ENCODE results near the gene CSMD2.

Gene CSMD2

DNA sequence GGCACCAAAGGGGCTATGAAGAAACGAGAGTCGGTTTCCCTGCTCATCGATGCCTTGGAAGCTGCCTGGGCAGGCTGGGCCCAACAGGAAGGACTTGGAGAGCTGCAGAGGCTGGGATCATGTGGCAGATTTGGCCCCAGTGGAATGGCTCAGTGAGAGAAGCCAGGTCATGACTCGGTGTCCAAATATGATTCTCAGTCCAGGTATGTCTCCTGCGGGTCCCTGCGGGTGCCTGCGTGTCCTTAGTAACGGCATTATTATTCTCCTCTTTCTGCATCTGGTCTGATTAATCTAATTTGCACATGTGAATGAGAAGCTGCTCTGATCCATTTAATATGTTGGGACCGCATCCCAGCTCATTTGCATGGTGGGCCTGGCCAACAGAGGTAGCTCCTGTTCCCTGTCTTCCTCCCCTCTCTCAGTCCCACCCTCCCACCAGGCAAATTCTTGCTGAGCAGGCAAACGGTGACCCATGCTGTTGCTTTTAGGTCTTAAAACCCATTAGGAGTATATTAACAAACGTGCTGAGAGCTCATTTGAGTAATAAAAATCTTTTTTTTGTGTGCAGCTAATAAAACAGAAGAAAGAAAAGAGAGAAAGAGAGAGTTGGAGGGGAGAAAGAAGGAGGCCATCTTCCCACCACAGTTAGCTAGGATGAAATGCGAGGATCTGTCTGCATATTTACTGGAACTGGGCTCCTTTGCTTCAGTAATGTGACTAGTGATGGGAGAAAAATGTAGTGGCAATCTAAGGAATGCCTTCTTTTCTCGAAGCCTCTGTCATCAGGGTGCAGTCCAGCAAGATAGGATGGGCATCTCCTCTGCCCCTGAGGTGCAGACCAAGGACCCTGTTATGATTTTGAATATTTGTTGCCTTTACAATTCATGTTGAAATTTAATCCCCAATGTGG lies 167.6 kb downstream of the CSMD2 start:
- Histone ChIP-seq H3K9me3 (no peaks in the 10 kb centered on the region), H3K36me3 (no peaks in the 10 kb centered on the region), H3K4me3 (ENCODE audit: low read depth in 1 of 2, low read length in 1 of 2) (no peak overlapping the region), H3K27ac (no peak overlapping the region), H3K4me1 (ENCODE audit: control insufficient read depth in 1 of 2, insufficient read depth in 1 of 2, low read depth in 1 of 2, low read length in 1 of 2) (no peaks in the 10 kb centered on the region), H3K27me3 (no peaks in the 10 kb centered on the region)
- TF ChIP-seq, protein P1, sequence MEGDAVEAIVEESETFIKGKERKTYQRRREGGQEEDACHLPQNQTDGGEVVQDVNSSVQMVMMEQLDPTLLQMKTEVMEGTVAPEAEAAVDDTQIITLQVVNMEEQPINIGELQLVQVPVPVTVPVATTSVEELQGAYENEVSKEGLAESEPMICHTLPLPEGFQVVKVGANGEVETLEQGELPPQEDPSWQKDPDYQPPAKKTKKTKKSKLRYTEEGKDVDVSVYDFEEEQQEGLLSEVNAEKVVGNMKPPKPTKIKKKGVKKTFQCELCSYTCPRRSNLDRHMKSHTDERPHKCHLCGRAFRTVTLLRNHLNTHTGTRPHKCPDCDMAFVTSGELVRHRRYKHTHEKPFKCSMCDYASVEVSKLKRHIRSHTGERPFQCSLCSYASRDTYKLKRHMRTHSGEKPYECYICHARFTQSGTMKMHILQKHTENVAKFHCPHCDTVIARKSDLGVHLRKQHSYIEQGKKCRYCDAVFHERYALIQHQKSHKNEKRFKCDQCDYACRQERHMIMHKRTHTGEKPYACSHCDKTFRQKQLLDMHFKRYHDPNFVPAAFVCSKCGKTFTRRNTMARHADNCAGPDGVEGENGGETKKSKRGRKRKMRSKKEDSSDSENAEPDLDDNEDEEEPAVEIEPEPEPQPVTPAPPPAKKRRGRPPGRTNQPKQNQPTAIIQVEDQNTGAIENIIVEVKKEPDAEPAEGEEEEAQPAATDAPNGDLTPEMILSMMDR (IDR thresholded peaks at IDR 0.05): no peak

DNA sequence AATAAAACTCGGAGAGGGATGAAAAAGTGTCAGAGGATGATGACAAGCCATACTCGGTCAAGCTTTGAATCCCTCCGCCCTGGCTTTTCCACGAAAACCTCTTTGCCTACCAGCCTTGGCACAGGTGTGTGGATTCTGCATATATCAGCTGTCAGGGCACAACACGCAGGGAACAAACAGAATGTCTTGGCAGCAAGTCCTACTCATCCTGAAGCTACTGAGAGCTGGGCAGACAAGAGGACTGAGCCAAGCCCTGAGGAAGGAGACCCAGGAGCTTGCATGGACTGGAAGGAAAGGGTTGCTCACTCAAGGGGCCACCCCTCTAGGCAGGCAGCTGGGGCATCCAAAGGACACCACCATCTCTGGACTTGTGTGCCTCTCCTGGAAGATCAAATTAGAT lies 168.7 kb downstream of the CSMD2 start:
- TF ChIP-seq, protein P1 (IDR thresholded peaks at IDR 0.05): no peak
- Histone ChIP-seq H3K4me1 (ENCODE audit: control insufficient read depth in 1 of 2, insufficient read depth in 1 of 2, low read depth in 1 of 2, low read length in 1 of 2) (no peaks in the 10 kb centered on the region), H3K36me3 (no peaks in the 10 kb centered on the region), H3K4me3 (ENCODE audit: low read depth in 1 of 2, low read length in 1 of 2) (no peak overlapping the region), H3K27me3 (no peaks in the 10 kb centered on the region), H3K9me3 (no peaks in the 10 kb centered on the region), H3K27ac (no peak overlapping the region)

DNA sequence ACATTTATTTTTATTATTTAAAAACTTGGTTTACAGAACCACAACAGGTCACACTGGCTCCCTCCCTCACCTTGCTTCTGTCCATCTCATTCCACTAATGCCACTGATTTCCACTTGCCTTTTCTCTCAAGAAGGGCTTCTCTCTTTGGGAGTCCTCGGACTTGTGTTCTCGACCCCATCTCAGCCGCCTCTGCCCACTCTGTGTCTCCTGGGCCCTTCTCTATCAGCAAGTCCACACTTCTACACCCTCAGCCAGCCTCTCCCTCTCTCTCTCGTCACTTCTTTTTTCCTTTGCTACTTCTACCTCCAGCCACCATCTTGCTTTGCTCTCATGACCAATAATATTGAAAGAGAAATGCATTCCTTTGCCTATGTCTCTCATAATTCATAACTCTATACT lies 171.7 kb downstream of the CSMD2 start:
- no peaks in the 10 kb centered on the region for H3K27me3 ChIP-seq
- no peaks in the 10 kb centered on the region for H3K4me1 ChIP-seq (ENCODE audit: control insufficient read depth in 1 of 2, insufficient read depth in 1 of 2, low read depth in 1 of 2, low read length in 1 of 2)
- no peaks in the 10 kb centered on the region for H3K36me3 ChIP-seq
- no peaks in the 10 kb centered on the region for H3K9me3 ChIP-seq
- no peak overlapping the region for H3K4me3 ChIP-seq (ENCODE audit: low read depth in 1 of 2, low read length in 1 of 2)
- H3K27ac ChIP-seq: no peak overlapping the region
- TF ChIP-seq, protein P1 (IDR thresholded peaks at IDR 0.05): no peak

DNA sequence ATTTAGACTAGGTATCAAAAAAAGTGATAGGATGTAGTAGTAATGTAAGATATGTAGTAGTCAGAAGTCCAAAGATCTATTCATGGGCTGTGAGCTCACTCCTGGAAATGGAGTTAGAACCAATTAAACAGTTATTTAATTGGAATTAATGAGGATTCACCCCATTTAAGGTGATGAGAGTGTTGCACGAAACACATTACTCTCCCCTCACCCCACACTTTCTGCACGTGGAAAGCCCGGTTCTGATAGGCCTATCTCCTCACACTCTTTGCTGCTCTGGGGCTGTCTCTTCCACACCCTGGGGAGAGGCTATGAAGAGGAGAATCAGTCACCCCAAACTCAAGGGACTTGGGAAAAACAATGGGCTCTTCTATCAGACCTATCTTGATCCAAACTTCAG lies 174.7 kb downstream of the CSMD2 start:
- Histone ChIP-seq H3K36me3 (no peaks in the 10 kb centered on the region), H3K27ac (no peak overlapping the region), H3K4me3 (ENCODE audit: low read depth in 1 of 2, low read length in 1 of 2) (no peak overlapping the region), H3K27me3 (no peaks in the 10 kb centered on the region), H3K9me3 (no peaks in the 10 kb centered on the region), H3K4me1 (ENCODE audit: control insufficient read depth in 1 of 2, insufficient read depth in 1 of 2, low read depth in 1 of 2, low read length in 1 of 2) (no peaks in the 10 kb centered on the region)
- TF ChIP-seq, protein P1 (IDR thresholded peaks at IDR 0.05): no peak

DNA sequence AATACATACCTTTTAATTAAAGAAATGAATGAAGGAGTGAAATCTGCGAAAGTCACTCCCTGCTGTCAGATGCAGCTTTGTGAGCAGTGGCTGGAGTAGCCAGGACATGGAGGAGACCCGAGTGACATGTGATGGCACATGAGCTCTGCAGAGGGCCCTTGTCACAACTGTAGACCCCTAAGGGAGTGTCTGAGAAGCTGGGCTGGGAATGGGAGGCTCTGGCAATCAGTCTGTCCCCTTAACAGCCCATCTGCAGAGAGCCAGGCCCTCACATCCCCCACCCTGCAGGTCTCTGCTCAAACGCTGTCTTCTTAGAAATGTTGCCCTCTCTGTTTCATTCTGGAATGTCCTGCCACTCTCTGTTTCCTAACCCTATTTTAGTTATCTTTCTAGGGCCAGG lies 176.9 kb downstream of the CSMD2 start:
- Histone ChIP-seq H3K4me3 (ENCODE audit: low read depth in 1 of 2, low read length in 1 of 2) (no peak overlapping the region), H3K27ac (no peak overlapping the region), H3K9me3 (no peaks in the 10 kb centered on the region), H3K36me3 (no peaks in the 10 kb centered on the region), H3K4me1 (ENCODE audit: control insufficient read depth in 1 of 2, insufficient read depth in 1 of 2, low read depth in 1 of 2, low read length in 1 of 2) (no peaks in the 10 kb centered on the region), H3K27me3 (no peaks in the 10 kb centered on the region)
- TF ChIP-seq, protein P1 (IDR thresholded peaks at IDR 0.05): no peak

All from neutrophil (primary cell).